WTC11 (cell line): ENCODE results near the gene NETO1. TPM values are rescaled to one million over a fixed set of nuclear protein-coding genes. Genes with fewer than 3 reads are reported as not detected.

Source experiments
- ATAC-seq: fragments of 200-7000 bp; cut with Tn5 transposase; 2 replicates; pipeline ENCODE4 v1.10.0; 2021; ENCODE audit warnings: mild to moderate bottlenecking, moderate library complexity
- CTCF ChIA-PET: fragments of 300-600 bp; sonication (Branson Sonifier 250); formaldehyde crosslinking; loops from one replicate; lab custom pipeline; 2021; ENCODE audit warnings: antibody characterized with exemption; lab: Charles Lee
- POLR2A ChIA-PET: fragments of 350-600 bp; sonication (Branson Sonifier 250); formaldehyde crosslinking; loops from one replicate; lab custom pipeline; 2021; ENCODE audit warnings: antibody characterized with exemption; lab: Charles Lee
- DNase-seq: peaks from one replicate; pipeline ENCODE4 v3.0.0; 2021; ENCODE audit warnings: low spot score
- H3K27ac Mint-ChIP-seq: 2 replicates; pipeline ENCODE4 v1.8.0; 2021; ENCODE audit warnings: mixed read lengths
- H3K27me3 Mint-ChIP-seq: 2 replicates; pipeline ENCODE4 v1.8.0; 2021; ENCODE audit warnings: low read depth, mild to moderate bottlenecking, moderate library complexity, mixed read lengths
- H3K36me3 Mint-ChIP-seq: 2 replicates; pipeline ENCODE4 v1.8.0; 2021; ENCODE audit warnings: mixed read lengths
- H3K4me1 Mint-ChIP-seq: 2 replicates; pipeline ENCODE4 v1.8.0; 2022; ENCODE audit warnings: mixed read lengths
- H3K4me3 Mint-ChIP-seq: 2 replicates; pipeline ENCODE4 v1.8.0; 2021; ENCODE audit warnings: mild to moderate bottlenecking, moderate library complexity, mixed read lengths
- H3K9me3 Mint-ChIP-seq: 2 replicates; pipeline ENCODE4 v1.8.0; 2021; ENCODE audit warnings: mixed read lengths
- AFF4 ChIP-seq: sonication (generic); formaldehyde crosslinking; IDR thresholded peaks from 2 replicates; pipeline ENCODE4 v1.8.1; 2023; ENCODE audit warnings: mild to moderate bottlenecking, missing genetic modification reagents, borderline replicate concordance
- AR ChIP-seq: fragments of 250-450 bp; sonication (Bioruptor Pico); IDR thresholded peaks from 2 replicates; pipeline ENCODE4 v1.9.0; 2021; ENCODE audit warnings: mild to moderate bottlenecking
- ATF2 ChIP-seq: sonication (generic); formaldehyde crosslinking; IDR thresholded peaks from 2 replicates; pipeline ENCODE4 v1.8.1; 2022; ENCODE audit warnings: low read depth, missing genetic modification reagents, borderline replicate concordance
- E2F1 ChIP-seq: sonication (generic); formaldehyde crosslinking; IDR thresholded peaks from 2 replicates; pipeline ENCODE4 v1.8.0; 2022; ENCODE audit warnings: mild to moderate bottlenecking, missing genetic modification reagents
- HMGA2 ChIP-seq: fragments of 250-450 bp; sonication (Bioruptor Pico); IDR thresholded peaks from 2 replicates; pipeline ENCODE4 v1.4.0; 2021; ENCODE audit warnings: mild to moderate bottlenecking, moderate library complexity
- SOX15 ChIP-seq: fragments of 250-450 bp; sonication (Bioruptor Pico); IDR thresholded peaks from 2 replicates; pipeline ENCODE4 v1.9.0; 2021; ENCODE audit warnings: mild to moderate bottlenecking
- SP1 ChIP-seq: sonication (generic); formaldehyde crosslinking; conservative IDR thresholded peaks from 2 replicates; pipeline ENCODE4 v1.8.1; 2022; ENCODE audit warnings: missing genetic modification reagents
- TEAD1 ChIP-seq: sonication (generic); formaldehyde crosslinking; IDR thresholded peaks from 2 replicates; pipeline ENCODE4 v1.8.0; 2022; ENCODE audit warnings: mild to moderate bottlenecking, missing genetic modification reagents
- USF1 ChIP-seq: sonication (generic); formaldehyde crosslinking; IDR thresholded peaks from 2 replicates; pipeline ENCODE4 v1.8.0; 2022; ENCODE audit warnings: mild to moderate bottlenecking, missing genetic modification reagents
- ZBTB43 ChIP-seq: sonication (generic); formaldehyde crosslinking; IDR thresholded peaks from 2 replicates; pipeline ENCODE4 v1.8.1; 2023; ENCODE audit warnings: mild to moderate bottlenecking, missing genetic modification reagents
- ZNF232 ChIP-seq: sonication (generic); formaldehyde crosslinking; IDR thresholded peaks from 2 replicates; pipeline ENCODE4 v1.8.0; 2022; ENCODE audit warnings: mild to moderate bottlenecking, missing genetic modification reagents
- ZNF317 ChIP-seq: sonication (generic); formaldehyde crosslinking; IDR thresholded peaks from 2 replicates; pipeline ENCODE4 v1.8.1; 2023; ENCODE audit warnings: low read depth, mild to moderate bottlenecking, moderate library complexity, missing genetic modification reagents, borderline replicate concordance
- ZNF416 ChIP-seq: fragments of 250-450 bp; sonication (Bioruptor Pico); IDR thresholded peaks from 2 replicates; pipeline ENCODE4 v1.9.0; 2021; ENCODE audit warnings: mild to moderate bottlenecking, inconsistent platforms
- ZSCAN18 ChIP-seq: fragments of 250-450 bp; sonication (Bioruptor Pico); IDR thresholded peaks from 2 replicates; pipeline ENCODE4 v2.1.2; 2022; ENCODE audit warnings: mild to moderate bottlenecking, moderate library complexity
- total RNA-seq: library from RNA; stranded (reverse); gene quantifications from 3 replicates; pipeline ENCODE4 v1.2.3, GENCODE V29; 2021

The NETO1 gene
- total RNA-seq, 1 experiment from 2014 or later, result 33.1 TPM

- CTCF ChIA-PET, result no interaction called here
- no peaks in the 10 kb centered on the region for H3K27me3 Mint-ChIP-seq
- H3K9me3 Mint-ChIP-seq, result no peaks in the 10 kb centered on the region
- DNase-seq (no peak), ATAC-seq (no peak)
- peak overlapping the region; percentile 86; the same call in 1 of the 2 replicates for H3K27ac Mint-ChIP-seq
- POLR2A ChIA-PET, result no interaction called here
- TF ChIP-seq ZNF416 (CRISPR knock-in tag), result no peak
- TF ChIP-seq TEAD1 (CRISPR knock-in tag), result no peak
- TF ChIP-seq E2F1, result no peak
- no peak for TF ChIP-seq HMGA2 (CRISPR knock-in tag)
- TF ChIP-seq ZNF232 (CRISPR knock-in tag), result no peak
- no peak for TF ChIP-seq AR (CRISPR knock-in tag)
- no peak for TF ChIP-seq ZBTB43 (CRISPR knock-in tag)
- no peak for TF ChIP-seq SP1 (CRISPR knock-in tag)
- no peak for TF ChIP-seq AFF4 (CRISPR knock-in tag)
- no peak for TF ChIP-seq ATF2 (CRISPR knock-in tag)
- TF ChIP-seq ZNF317 (CRISPR knock-in tag), result no peak
- TF ChIP-seq USF1 (CRISPR knock-in tag), result no peak
- TF ChIP-seq ZSCAN18 (CRISPR knock-in tag), result no peak
- TF ChIP-seq SOX15 (CRISPR knock-in tag), result no peak
- peaks cover 12% of the 10 kb centered on the region for H3K4me1 Mint-ChIP-seq
- peak overlapping the region; percentile 36 for H3K4me3 Mint-ChIP-seq
- H3K36me3 Mint-ChIP-seq, result no peaks in the 10 kb centered on the region
These were observed 129.7 kb downstream of the NETO1 start for GRCh38 chr18:72738136-72738535.
